ENCODE measurements around the gene DNAH10. TPM values are rescaled to one million over a fixed set of nuclear protein-coding genes. Genes with fewer than 3 reads are reported as not detected.

Gene DNAH10
- total and polyA plus RNA-seq, 2 donors from 2014 or later, result 0.24 to 0.28 TPM

DNA sequence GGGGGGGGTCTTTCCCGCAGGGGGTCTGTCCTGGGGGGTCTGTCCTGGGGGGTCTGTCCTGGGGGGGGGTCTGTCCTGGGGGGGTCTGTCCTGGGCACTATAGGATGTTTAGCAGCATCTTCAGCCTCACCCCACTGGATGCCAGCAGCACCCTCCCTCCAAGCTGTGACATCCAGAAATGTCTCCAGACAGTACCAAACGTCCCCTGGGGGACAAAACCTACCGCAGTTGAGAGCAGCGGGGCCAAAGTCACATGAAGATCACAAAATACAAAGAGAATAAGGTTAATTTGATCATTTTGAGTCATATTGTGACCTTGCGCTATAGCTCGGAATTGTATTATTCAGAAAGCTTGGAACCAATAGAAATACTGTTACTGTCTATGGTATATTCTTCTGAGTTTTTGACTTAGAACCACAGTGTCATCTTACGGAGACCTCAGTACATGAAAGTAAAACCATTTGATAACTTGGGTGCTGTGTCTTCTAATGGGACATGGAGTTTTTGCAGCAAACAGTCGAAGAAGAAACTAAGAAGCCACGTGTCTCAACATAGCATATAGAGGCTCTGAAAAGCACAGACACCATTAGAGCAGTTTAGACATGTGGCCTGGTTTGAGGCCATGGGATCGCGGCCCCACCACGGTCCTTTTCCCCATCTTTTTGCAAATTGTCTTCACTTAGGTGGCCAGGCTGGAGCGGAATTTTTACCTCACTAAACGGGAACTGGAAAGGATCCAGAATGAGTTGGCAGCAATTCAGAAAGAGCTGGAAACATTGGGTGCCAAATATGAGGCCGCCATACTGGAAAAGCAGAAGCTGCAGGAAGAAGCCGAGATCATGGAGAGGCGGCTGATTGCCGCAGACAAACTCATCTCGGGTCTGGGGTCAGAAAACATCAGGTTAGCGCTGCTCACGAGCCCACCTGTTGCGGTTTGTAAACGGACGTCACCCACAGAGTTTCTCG is 150.6 kb downstream of the DNAH10 start:
- intact Hi-C loops (cut with DNase I), result no loop called here
- Histone ChIP-seq H3K27me3 (ENCODE audit: control insufficient read depth, insufficient read depth, low read length) (no peaks in the 10 kb centered on the region), H3K9me3 (ENCODE audit: control insufficient read depth in 2 of 3, insufficient read depth in 1 of 3, low read length in 3 of 3) (no peaks in the 10 kb centered on the region), H3K27ac (ENCODE audit: low read depth in 2 of 2, low read length in 2 of 2) (no peak overlapping the region), H3K9ac (ENCODE audit: low read length in 3 of 3) (no peak overlapping the region), H3K4me1 (ENCODE audit: control insufficient read depth in 2 of 3, insufficient read depth in 2 of 3, low read depth in 1 of 3, low read length in 3 of 3) (no peaks in the 10 kb centered on the region), H3K4me3 (ENCODE audit: low read length in 3 of 3) (no peak overlapping the region), H3K36me3 (ENCODE audit: control insufficient read depth in 2 of 3, insufficient read depth in 3 of 3, low read length in 3 of 3) (no peaks in the 10 kb centered on the region)
- FAIRE-seq (no peak), DNase-seq (no peak)
- TF ChIP-seq, protein P1, sequence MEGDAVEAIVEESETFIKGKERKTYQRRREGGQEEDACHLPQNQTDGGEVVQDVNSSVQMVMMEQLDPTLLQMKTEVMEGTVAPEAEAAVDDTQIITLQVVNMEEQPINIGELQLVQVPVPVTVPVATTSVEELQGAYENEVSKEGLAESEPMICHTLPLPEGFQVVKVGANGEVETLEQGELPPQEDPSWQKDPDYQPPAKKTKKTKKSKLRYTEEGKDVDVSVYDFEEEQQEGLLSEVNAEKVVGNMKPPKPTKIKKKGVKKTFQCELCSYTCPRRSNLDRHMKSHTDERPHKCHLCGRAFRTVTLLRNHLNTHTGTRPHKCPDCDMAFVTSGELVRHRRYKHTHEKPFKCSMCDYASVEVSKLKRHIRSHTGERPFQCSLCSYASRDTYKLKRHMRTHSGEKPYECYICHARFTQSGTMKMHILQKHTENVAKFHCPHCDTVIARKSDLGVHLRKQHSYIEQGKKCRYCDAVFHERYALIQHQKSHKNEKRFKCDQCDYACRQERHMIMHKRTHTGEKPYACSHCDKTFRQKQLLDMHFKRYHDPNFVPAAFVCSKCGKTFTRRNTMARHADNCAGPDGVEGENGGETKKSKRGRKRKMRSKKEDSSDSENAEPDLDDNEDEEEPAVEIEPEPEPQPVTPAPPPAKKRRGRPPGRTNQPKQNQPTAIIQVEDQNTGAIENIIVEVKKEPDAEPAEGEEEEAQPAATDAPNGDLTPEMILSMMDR (IDR thresholded peaks at IDR 0.05; ENCODE audit: borderline replicate concordance, extremely low read depth, insufficient read depth), result no peak

DNA sequence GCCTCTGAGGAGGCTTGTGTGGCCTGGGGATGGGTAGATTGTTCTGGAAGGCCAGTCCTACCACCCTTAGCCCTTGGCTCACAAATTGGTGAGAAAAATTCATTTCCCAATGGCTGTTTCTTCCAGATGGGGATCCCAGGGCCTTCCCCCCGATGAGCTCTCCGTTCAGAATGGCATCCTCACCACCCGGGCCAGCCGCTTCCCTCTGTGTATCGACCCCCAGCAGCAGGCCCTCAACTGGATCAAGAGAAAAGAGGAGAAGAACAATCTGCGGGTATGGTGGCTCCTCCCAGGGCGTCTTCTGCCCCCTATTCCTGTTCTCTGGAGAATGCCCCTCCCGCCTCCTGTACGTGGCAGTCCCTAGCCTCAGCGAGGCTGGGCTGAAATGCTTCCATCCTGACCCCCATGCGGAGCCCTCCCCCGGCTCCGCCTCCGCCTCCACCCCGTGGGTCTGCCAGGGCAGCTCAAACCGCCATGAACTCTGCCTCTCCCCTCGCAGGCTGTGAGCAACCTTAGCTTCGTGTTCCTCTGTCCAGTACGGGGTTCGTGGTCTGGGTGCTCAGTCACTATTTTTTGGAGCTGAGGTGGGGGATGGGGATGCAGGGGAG is 152.7 kb downstream of the DNAH10 start:
- FAIRE-seq, result no peak
- Histone ChIP-seq H3K9ac (ENCODE audit: low read length in 3 of 3) (no peak overlapping the region), H3K27ac (ENCODE audit: low read depth in 2 of 2, low read length in 2 of 2) (no peak overlapping the region), H3K27me3 (ENCODE audit: control insufficient read depth, insufficient read depth, low read length) (no peaks in the 10 kb centered on the region), H3K36me3 (ENCODE audit: control insufficient read depth in 2 of 3, insufficient read depth in 3 of 3, low read length in 3 of 3) (no peaks in the 10 kb centered on the region), H3K4me1 (ENCODE audit: control insufficient read depth in 2 of 3, insufficient read depth in 2 of 3, low read depth in 1 of 3, low read length in 3 of 3) (no peaks in the 10 kb centered on the region), H3K9me3 (ENCODE audit: control insufficient read depth in 2 of 3, insufficient read depth in 1 of 3, low read length in 3 of 3) (no peaks in the 10 kb centered on the region), H3K4me3 (ENCODE audit: low read length in 3 of 3) (no peak overlapping the region)
- TF ChIP-seq, protein P1 (IDR thresholded peaks at IDR 0.05; ENCODE audit: borderline replicate concordance, extremely low read depth, insufficient read depth), result no peak
- DNase-seq, result peak in 2 of 5 donors; percentile 42 to 70
- intact Hi-C loops (cut with DNase I), result no loop called here

DNA sequence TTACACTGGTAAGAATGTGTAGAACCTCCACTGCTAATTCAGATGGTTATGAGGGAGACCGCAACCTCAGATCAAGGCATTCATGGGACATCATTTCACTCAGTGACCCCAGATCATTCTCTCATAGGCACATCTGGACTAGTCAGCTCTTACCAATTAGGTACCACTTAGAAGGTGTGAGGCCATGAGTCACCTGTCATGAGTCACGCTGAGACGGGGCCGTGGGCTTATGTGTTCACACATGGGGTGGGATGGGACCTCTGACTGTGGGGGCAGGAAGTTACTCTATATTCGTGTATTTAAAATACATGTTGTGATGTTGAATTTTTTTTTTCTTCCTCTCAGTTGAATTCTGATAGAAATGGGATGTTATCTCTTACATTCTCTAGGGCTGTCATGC is 154.6 kb downstream of the DNAH10 start:
- no peak overlapping the region for H3K27ac ChIP-seq (ENCODE audit: low read depth in 2 of 2, low read length in 2 of 2)
- H3K4me1 ChIP-seq (ENCODE audit: control insufficient read depth in 2 of 3, insufficient read depth in 2 of 3, low read depth in 1 of 3, low read length in 3 of 3), result no peaks in the 10 kb centered on the region
- TF ChIP-seq, protein P1 (IDR thresholded peaks at IDR 0.05; ENCODE audit: borderline replicate concordance, extremely low read depth, insufficient read depth), result no peak
- no peaks in the 10 kb centered on the region for H3K27me3 ChIP-seq (ENCODE audit: control insufficient read depth, insufficient read depth, low read length)
- DNase-seq (no peak), FAIRE-seq (no peak)
- H3K9ac ChIP-seq (ENCODE audit: low read length in 3 of 3), result no peak overlapping the region
- no peaks in the 10 kb centered on the region for H3K36me3 ChIP-seq (ENCODE audit: control insufficient read depth in 2 of 3, insufficient read depth in 3 of 3, low read length in 3 of 3)
- no peak overlapping the region for H3K4me3 ChIP-seq (ENCODE audit: low read length in 3 of 3)
- intact Hi-C loops (cut with DNase I), result no loop called here
- no peaks in the 10 kb centered on the region for H3K9me3 ChIP-seq (ENCODE audit: control insufficient read depth in 2 of 3, insufficient read depth in 1 of 3, low read length in 3 of 3)
